OCI-LY1 (cell line): ENCODE measurements around the gene PIGA.

Experiments
- H2AFZ ChIP-seq: fragments of 200-600 bp; sonication (generic), shearing (Covaris generic); 2 replicates; pipeline ENCODE4 v1.6.0; 2014; ENCODE audit warnings: antibody characterized with exemption, mild to moderate bottlenecking, low read length
- H3F3A ChIP-seq: fragments of 200-600 bp; sonication (generic), shearing (Covaris generic); 2 replicates; pipeline ENCODE4 v1.6.0; 2014; ENCODE audit warnings: mild to moderate bottlenecking, antibody characterized with exemption, low read length, moderate library complexity; ENCODE audit not compliant: insufficient read depth
- H3K27ac ChIP-seq: fragments of 200-600 bp; sonication (generic); 2 replicates; pipeline ENCODE4 v1.5.1; 2014; ENCODE audit warnings: low read length, mixed run types, mild to moderate bottlenecking, low read depth; ENCODE audit not compliant: poor library complexity, severe bottlenecking
- H3K27me3 ChIP-seq: fragments of 200-600 bp; sonication (generic); 2 replicates; pipeline ENCODE4 v1.6.0; 2014; ENCODE audit warnings: antibody characterized with exemption, mild to moderate bottlenecking, low read length, moderate library complexity; ENCODE audit not compliant: insufficient read depth
- H3K36me3 ChIP-seq: fragments of 200-600 bp; sonication (generic); 2 replicates; pipeline ENCODE4 v1.6.1; 2014; ENCODE audit warnings: mild to moderate bottlenecking, antibody characterized with exemption, low read length, moderate library complexity, mixed read lengths; ENCODE audit not compliant: insufficient read depth
- H3K4me1 ChIP-seq: fragments of 200-600 bp; sonication (generic); 2 replicates; pipeline ENCODE4 v1.5.1; 2014; ENCODE audit warnings: mild to moderate bottlenecking, low read length, moderate library complexity; ENCODE audit not compliant: insufficient read depth, severe bottlenecking
- H3K4me2 ChIP-seq: fragments of 200-600 bp; sonication (generic), shearing (Covaris generic); 2 replicates; pipeline ENCODE4 v1.6.1; 2014; ENCODE audit warnings: low read length
- H3K4me3 ChIP-seq: fragments of 200-600 bp; sonication (generic); 2 replicates; pipeline ENCODE4 v1.5.1; 2014; ENCODE audit warnings: low read length, low read depth, mild to moderate bottlenecking, mixed read lengths; ENCODE audit not compliant: poor library complexity, severe bottlenecking
- H3K79me2 ChIP-seq: fragments of 200-600 bp; shearing (Covaris generic); 2 replicates; pipeline ENCODE4 v1.6.1; 2016; ENCODE audit warnings: mixed run types, low read length, mixed read lengths; ENCODE audit not compliant: insufficient read depth
- H3K9ac ChIP-seq: fragments of 200-600 bp; sonication (generic), shearing (Covaris generic); 2 replicates; pipeline ENCODE4 v1.6.1; 2014; ENCODE audit warnings: mild to moderate bottlenecking, low read length, mixed read lengths
- H3K9me2 ChIP-seq: fragments of 200-600 bp; sonication (generic), shearing (Covaris generic); 2 replicates; pipeline ENCODE4 v1.6.1; 2014; ENCODE audit warnings: low read depth, mild to moderate bottlenecking, low read length, mixed read lengths
- H3K9me3 ChIP-seq: fragments of 200-600 bp; shearing (Covaris generic); 2 replicates; pipeline ENCODE4 v1.6.1; 2014; ENCODE audit warnings: low read length, mixed read lengths
- H4K20me1 ChIP-seq: fragments of 200-600 bp; sonication (generic), shearing (Covaris generic); 2 replicates; pipeline ENCODE4 v1.6.0; 2016; ENCODE audit warnings: mild to moderate bottlenecking, low read length; ENCODE audit not compliant: insufficient read depth
- EZH2 ChIP-seq: fragments of 200-600 bp; sonication (generic), shearing (Covaris generic); IDR thresholded peaks from 2 replicates; pipeline ENCODE4 v1.8.0; 2017; ENCODE audit warnings: borderline replicate concordance, mixed run types, mild to moderate bottlenecking, antibody characterized with exemption, low read length, moderate library complexity, mixed read lengths
- TF ChIP-seq, protein P1 (sequence below): fragments of 200-600 bp; sonication (generic), shearing (Covaris generic); IDR thresholded peaks from 2 replicates; pipeline ENCODE4 v1.5.1; 2017; ENCODE audit warnings: mild to moderate bottlenecking, antibody characterized with exemption, low read length, moderate library complexity, mixed read lengths

PIGA gene

DNA sequence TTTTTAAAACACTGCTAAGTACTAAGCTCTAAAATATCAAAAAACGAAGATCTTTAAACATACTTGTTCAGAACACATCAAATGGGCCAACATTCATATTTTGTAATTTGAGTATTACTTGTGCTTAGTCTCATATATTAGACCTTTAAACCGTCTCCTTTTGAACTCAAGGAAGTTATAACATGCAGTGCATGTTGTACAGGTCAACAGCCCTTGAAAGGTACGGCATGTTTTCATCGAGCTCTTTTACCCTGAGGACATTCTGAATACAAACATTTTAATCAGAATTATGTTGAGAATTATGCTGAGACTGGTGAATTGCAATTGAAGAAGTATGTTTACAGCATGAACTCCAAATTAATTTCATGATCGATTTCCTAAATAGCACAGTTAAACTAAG, 12.9 kb downstream of the PIGA start:
- Histone ChIP-seq H3K4me1 (no peaks in the 10 kb centered on the region), H3K36me3 (peaks cover 22% of the 10 kb centered on the region; the same call in 1 of the 2 replicates), H3K79me2 (no peaks in the 10 kb centered on the region), H3K4me3 (no peak overlapping the region), H3K9ac (no peak overlapping the region), H3K27ac (no peak overlapping the region), H3K9me3 (no peaks in the 10 kb centered on the region), H3K4me2 (no peak overlapping the region), H3F3A (no peaks in the 10 kb centered on the region), H4K20me1 (no peaks in the 10 kb centered on the region), H3K9me2 (no peaks in the 10 kb centered on the region), H2AFZ (no peak overlapping the region), H3K27me3 (no peaks in the 10 kb centered on the region)
- TF ChIP-seq, protein P1, sequence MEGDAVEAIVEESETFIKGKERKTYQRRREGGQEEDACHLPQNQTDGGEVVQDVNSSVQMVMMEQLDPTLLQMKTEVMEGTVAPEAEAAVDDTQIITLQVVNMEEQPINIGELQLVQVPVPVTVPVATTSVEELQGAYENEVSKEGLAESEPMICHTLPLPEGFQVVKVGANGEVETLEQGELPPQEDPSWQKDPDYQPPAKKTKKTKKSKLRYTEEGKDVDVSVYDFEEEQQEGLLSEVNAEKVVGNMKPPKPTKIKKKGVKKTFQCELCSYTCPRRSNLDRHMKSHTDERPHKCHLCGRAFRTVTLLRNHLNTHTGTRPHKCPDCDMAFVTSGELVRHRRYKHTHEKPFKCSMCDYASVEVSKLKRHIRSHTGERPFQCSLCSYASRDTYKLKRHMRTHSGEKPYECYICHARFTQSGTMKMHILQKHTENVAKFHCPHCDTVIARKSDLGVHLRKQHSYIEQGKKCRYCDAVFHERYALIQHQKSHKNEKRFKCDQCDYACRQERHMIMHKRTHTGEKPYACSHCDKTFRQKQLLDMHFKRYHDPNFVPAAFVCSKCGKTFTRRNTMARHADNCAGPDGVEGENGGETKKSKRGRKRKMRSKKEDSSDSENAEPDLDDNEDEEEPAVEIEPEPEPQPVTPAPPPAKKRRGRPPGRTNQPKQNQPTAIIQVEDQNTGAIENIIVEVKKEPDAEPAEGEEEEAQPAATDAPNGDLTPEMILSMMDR: no peak
- TF ChIP-seq EZH2: no peak

DNA sequence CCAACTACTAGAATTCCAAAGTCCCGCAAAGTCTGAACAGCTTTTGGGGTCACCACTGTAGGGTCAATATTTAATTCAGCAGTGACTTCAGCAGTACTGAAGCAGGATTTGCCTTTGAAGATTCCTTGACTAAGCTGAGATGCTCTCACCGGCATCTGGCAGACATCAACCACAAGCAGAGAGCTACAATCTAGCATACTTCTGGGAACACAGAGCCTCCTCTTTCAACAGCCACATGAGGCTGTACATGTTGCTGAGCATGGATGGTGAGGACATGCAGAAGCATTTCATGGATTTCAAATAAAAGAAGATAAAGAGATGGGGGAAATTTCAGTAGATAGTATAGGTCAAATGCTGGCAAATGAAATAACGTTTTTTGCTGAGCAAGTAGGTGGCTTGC, 13.3 kb downstream of the PIGA start:
- no peak overlapping the region for H3K27ac ChIP-seq
- no peak overlapping the region for H3K4me2 ChIP-seq
- no peak for TF ChIP-seq EZH2
- TF ChIP-seq, protein P1: no peak
- H3K79me2 ChIP-seq: no peaks in the 10 kb centered on the region
- no peaks in the 10 kb centered on the region for H4K20me1 ChIP-seq
- H3K4me1 ChIP-seq: no peaks in the 10 kb centered on the region
- H3K27me3 ChIP-seq: no peaks in the 10 kb centered on the region
- no peaks in the 10 kb centered on the region for H3K9me2 ChIP-seq
- no peak overlapping the region for H2AFZ ChIP-seq
- H3K9ac ChIP-seq: no peak overlapping the region
- no peak overlapping the region for H3K4me3 ChIP-seq
- H3K9me3 ChIP-seq: no peaks in the 10 kb centered on the region
- H3K36me3 ChIP-seq: peaks cover 22% of the 10 kb centered on the region; the same call in 1 of the 2 replicates
- no peaks in the 10 kb centered on the region for H3F3A ChIP-seq

DNA sequence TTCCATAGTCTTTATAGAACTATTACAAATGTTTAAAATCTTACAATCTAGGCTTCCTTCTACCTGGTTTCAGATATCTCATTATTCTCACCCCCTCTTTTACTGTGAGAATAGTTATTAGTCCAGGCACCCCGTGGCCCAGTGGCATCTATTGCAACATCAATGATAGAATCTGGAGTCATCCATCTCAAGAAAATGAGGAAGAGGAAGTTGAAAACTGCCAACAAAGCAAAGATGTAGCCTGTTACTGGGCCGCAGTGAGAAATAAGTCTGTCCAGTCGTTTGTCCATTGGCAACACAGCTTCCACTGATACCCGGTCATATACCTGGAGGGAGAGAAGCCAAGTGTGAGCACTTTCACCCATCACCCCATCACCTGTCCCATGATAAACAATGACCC, 13.9 kb downstream of the PIGA start:
- no peaks in the 10 kb centered on the region for H3K9me3 ChIP-seq
- H3K4me3 ChIP-seq: no peak overlapping the region
- H3K27me3 ChIP-seq: no peaks in the 10 kb centered on the region
- H4K20me1 ChIP-seq: no peaks in the 10 kb centered on the region
- H3K27ac ChIP-seq: no peak overlapping the region
- no peaks in the 10 kb centered on the region for H3K79me2 ChIP-seq
- peaks cover 22% of the 10 kb centered on the region; the same call in 1 of the 2 replicates for H3K36me3 ChIP-seq
- H3K4me1 ChIP-seq: no peaks in the 10 kb centered on the region
- TF ChIP-seq, protein P1: no peak
- TF ChIP-seq EZH2: no peak
- H3K4me2 ChIP-seq: no peak overlapping the region
- no peaks in the 10 kb centered on the region for H3K9me2 ChIP-seq
- H3F3A ChIP-seq: no peaks in the 10 kb centered on the region
- H2AFZ ChIP-seq: no peak overlapping the region
- no peak overlapping the region for H3K9ac ChIP-seq
